Measurements from ENCODE around the gene AEBP2. TPM values are rescaled to one million over a fixed set of nuclear protein-coding genes. Genes with fewer than 3 reads are reported as not detected.
"Not testable (repeated sequence)": the region's sequence is repeated elsewhere in the genome, so short reads cannot be mapped to it uniquely, and the experiment has no call there.

Gene AEBP2
- total RNA-seq, 4 donors from 2014 or later, result 47.7 to 89.5 (median 56.7) TPM

DNA sequence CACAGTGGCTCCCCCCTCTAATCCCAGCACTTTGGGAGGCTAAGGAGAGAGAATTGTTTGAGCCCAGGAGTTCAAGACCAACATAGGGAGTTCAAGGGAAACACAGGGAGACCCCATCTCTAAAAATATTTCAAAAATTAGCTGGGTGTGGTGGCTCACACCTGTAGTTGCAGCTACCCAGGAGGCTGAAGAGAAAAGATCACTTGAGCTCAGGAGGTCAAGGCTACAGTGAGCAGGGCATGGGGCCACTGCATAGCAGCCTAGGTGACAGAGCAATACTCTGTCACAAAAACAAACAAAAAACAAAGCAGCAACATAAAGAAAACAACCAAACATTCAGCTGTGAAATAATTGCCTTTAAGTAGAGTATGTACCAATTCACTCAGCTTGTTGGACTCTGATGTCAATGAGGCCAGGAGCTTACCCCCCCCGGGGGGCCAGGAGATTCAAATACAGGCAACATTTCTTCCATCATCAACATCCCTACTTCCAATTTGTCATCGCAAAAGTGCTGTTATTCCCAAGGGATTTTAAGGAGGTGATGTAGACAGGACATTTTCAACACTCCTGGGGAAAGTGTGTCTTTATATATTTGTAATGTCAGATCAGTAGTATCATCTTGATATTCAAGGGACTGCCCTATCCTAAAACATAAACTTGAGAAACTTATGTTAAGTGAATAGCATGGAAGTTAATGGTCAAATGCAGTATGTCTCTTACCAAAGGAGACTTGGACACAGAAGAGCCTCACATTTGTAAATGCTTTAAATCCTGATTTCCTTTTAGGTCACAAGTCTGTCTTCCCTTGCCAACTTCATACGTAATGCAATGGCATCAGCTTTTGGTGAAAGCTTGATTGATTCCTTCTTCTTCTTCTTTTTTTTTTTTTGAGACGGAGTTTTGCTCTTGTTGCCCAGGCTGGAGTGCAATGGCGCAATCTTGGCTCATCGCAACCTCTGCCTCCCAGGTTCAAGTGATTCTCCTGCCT, 40.6 kb upstream of the AEBP2 start:
- DNase-seq (ENCODE audit: low spot score in 2 of 2), result peak; percentile 20 to 53
- Histone ChIP-seq H3K36me3 (no peaks in the 10 kb centered on the region), H3K27me3 (no peaks in the 10 kb centered on the region), H3K4me3 (no peak overlapping the region), H3K9me3 (no peaks in the 10 kb centered on the region), H3K4me1 (peaks cover 30% of the 10 kb centered on the region), H3K27ac (no peak overlapping the region)
- 71% methylated on average over 6 of the region's 6 CpGs for WGBS
- no peak for TF ChIP-seq POLR2A (IDR thresholded peaks at IDR 0.05)
- TF ChIP-seq, protein P1, sequence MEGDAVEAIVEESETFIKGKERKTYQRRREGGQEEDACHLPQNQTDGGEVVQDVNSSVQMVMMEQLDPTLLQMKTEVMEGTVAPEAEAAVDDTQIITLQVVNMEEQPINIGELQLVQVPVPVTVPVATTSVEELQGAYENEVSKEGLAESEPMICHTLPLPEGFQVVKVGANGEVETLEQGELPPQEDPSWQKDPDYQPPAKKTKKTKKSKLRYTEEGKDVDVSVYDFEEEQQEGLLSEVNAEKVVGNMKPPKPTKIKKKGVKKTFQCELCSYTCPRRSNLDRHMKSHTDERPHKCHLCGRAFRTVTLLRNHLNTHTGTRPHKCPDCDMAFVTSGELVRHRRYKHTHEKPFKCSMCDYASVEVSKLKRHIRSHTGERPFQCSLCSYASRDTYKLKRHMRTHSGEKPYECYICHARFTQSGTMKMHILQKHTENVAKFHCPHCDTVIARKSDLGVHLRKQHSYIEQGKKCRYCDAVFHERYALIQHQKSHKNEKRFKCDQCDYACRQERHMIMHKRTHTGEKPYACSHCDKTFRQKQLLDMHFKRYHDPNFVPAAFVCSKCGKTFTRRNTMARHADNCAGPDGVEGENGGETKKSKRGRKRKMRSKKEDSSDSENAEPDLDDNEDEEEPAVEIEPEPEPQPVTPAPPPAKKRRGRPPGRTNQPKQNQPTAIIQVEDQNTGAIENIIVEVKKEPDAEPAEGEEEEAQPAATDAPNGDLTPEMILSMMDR (IDR thresholded peaks at IDR 0.05), result no peak
- TF ChIP-seq POLR2AphosphoS5 (IDR thresholded peaks at IDR 0.05), result no peak
- no peak for TF ChIP-seq EP300 (IDR thresholded peaks at IDR 0.05)

DNA sequence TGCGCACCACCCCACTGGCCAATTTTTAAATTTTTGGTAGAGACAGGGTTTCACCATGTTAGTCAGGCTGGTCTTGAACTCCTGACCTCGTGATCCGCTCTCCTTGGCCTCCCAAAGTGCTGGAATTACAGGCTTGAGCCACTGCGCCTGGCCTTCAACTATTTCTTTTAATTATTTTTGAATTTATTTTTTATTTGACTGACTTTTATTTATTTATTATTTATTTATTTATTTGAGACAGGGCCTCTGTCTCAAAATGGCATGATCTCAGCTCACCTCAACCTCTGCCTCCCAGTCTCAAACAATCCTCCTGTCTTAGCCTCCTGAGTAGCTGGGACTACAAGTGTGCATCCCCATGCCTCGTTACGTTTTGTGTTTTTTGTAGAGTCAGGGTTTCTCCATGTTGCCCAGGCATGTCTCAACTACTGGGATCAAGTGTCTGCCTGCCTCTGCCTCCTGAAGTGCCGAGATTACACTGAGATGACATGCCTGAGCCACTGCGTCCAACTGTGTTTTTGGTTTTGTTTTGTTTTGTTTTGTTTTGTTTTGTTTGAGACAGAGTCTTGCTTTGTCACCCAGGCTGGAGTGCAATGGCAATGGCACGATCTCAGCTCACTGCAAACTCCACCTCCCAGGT, 38.5 kb upstream of the AEBP2 start:
- not testable (repeated sequence) for H3K27me3 ChIP-seq, H3K4me3 ChIP-seq, H3K9me3 ChIP-seq, H3K36me3 ChIP-seq, H3K27ac ChIP-seq
- H3K4me1 ChIP-seq, result peaks cover 30% of the 10 kb centered on the region
- WGBS, result 71% methylated on average over 9 of the region's 9 CpGs
- peak in 1 of 2 donors; percentile 15 for DNase-seq (ENCODE audit: low spot score in 2 of 2)

DNA sequence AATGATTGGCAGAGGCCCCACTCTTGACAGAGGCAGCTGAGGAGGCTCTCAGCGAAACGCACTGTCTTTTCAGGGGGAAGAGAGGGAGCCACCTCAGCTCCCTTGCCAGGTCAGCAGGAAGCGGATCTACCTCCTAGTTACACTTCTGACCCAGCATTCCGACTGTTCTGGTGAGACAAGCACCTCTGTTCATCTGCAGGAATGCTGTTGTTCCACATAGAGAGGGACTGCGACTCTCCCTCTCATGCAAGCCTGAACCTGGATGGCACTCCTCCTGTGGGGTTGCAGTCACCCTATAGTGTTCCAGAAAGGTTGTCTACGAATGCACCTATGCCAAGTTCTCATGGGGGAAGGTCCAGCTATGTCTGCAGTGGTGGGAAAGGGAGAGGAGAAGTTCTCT, 37.1 kb upstream of the AEBP2 start:
- DNase-seq (ENCODE audit: low spot score in 2 of 2), result no peak
- H3K27ac ChIP-seq, result no peak overlapping the region
- peaks cover 30% of the 10 kb centered on the region for H3K4me1 ChIP-seq
- H3K27me3 ChIP-seq, result no peaks in the 10 kb centered on the region
- H3K4me3 ChIP-seq, result no peak overlapping the region
- H3K9me3 ChIP-seq, result no peaks in the 10 kb centered on the region
- TF ChIP-seq POLR2AphosphoS5 (IDR thresholded peaks at IDR 0.05) (no peak), POLR2A (IDR thresholded peaks at IDR 0.05) (no peak), EP300 (IDR thresholded peaks at IDR 0.05) (no peak)
- TF ChIP-seq, protein P1 (IDR thresholded peaks at IDR 0.05), result no peak
- WGBS, result 33% methylated on average over 6 of the region's 6 CpGs
- no peaks in the 10 kb centered on the region for H3K36me3 ChIP-seq

DNA sequence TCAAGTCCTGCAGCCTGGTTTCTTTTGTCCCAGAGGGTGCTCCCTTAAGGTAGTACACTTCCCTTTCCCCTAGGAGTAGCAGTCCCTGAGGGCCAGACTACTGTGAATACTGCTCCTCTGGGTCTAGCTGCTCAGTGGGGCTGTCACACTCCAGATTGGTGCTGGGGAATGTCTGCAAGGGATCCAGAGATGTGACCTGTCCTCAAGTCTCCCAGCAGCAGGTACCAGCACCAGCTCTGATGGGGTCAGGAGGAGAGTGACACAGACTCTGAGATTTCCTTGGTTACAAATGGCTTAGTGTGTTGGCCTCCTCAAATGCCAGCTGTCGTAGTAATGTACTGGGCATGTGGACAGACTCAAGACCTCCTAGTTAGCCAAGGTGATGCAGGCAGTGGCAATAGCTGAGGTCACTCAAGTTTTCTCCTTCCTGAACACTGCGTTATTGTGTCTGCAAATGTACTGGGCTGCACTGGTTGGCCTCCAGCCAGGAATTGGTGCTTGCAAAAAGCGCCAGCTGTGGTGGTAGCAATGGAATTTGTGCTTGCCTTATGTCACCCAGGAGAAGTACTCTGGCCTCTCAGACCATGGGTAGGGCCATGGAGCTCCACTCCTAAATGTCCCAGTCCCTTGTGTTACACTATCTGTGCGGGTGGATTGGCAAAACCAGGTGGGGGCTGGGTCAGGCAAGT, 36.4 kb upstream of the AEBP2 start:
- 86% methylated on average over 3 of the region's 4 CpGs for WGBS
- H3K4me3 ChIP-seq, result no peak overlapping the region
- H3K27me3 ChIP-seq, result no peaks in the 10 kb centered on the region
- DNase-seq (ENCODE audit: low spot score in 2 of 2), result no peak
- H3K9me3 ChIP-seq, result no peaks in the 10 kb centered on the region
- no peak for TF ChIP-seq POLR2AphosphoS5 (IDR thresholded peaks at IDR 0.05)
- TF ChIP-seq POLR2A (IDR thresholded peaks at IDR 0.05), result no peak
- TF ChIP-seq, protein P1 (IDR thresholded peaks at IDR 0.05), result no peak
- TF ChIP-seq EP300 (IDR thresholded peaks at IDR 0.05), result no peak
- H3K27ac ChIP-seq, result no peak overlapping the region
- no peaks in the 10 kb centered on the region for H3K36me3 ChIP-seq
- peaks cover 28% of the 10 kb centered on the region for H3K4me1 ChIP-seq

DNA sequence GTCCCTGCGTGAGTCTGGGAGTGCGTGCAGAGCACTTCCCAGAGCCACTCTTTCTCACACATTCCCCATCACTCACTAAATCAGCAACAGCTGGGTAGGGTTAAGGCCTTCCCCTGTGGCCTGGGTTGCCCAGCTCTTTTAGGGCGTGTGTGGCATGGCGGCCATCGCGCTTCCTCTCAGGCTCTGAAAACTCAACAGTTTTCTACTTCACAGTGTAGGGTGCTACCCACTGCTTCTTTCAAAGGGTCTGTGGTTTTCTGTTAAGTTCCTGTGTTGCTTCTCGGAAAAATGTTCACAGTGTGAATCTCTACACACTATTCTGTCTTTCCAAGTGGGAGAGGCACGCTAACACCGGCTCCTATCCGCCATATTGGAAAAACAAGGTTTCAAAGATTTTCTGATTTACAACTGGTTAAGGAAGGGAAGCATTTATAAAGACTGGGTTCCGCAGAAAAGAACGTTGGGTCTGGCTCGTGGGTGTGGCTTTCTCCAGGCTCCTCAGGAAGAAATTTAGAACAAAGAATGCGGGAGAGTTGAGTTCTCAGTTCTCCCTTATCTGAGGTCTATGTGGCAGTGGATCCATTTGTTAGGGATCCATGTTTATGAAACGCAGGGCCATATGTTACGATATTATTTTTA, 34.9 kb upstream of the AEBP2 start:
- 94% methylated on average over 16 of the region's 16 CpGs for WGBS
- no peak for TF ChIP-seq EP300 (IDR thresholded peaks at IDR 0.05)
- no peak for TF ChIP-seq POLR2A (IDR thresholded peaks at IDR 0.05)
- TF ChIP-seq POLR2AphosphoS5 (IDR thresholded peaks at IDR 0.05), result no peak
- TF ChIP-seq, protein P1 (IDR thresholded peaks at IDR 0.05), result no peak
- Histone ChIP-seq H3K4me3 (no peak overlapping the region), H3K4me1 (peaks cover 21% of the 10 kb centered on the region), H3K9me3 (no peaks in the 10 kb centered on the region), H3K27me3 (no peaks in the 10 kb centered on the region), H3K27ac (no peak overlapping the region), H3K36me3 (no peaks in the 10 kb centered on the region)
- DNase-seq (ENCODE audit: low spot score in 2 of 2), result no peak

Measured in suprapubic skin (tissue), 4 donors.